NT2/D1 (cell line): ENCODE measurements around the gene ATPAF1.

Experiments used
- SUZ12 ChIP-seq: IDR thresholded peaks from 2 replicates; pipeline ENCODE4 v1.6.1; 2011; ENCODE audit not compliant: insufficient read length, insufficient read depth; ENCODE audit errors: extremely low read depth
- YY1 ChIP-seq: IDR thresholded peaks from 2 replicates; pipeline ENCODE4 v1.6.1; 2011; ENCODE audit not compliant: insufficient read length, insufficient read depth

DNA sequence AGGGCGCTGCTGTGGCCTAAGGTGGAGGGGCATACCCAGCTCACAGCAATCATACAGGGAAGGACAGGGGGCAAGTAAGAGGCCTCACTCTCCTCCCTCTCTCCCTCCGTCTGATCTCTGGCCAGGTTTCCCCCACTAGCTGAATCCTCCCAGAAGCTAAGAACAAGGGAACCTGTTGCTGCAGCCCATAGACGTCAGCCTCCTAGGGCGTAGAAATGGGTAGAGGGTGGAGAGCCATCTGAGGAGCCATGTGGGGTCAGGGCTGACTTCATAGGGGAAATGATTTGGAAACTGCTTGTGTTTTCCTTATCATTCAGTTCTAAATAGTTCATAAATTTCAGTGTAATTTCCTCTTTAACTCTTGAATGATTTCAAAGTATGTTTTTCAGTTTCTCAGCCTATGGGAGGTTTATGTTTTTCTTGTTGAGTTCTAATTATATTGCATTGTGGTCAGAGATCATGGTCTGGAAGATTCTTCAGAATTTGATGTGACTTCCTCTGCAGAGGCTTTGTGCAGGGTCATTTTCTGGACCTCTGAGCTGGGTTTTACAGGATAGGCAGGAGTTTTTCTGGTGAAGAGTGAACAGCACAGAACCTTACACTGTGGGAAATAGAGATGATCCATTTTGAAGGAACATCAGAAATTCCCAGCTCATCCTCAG is 49.3 kb downstream of the ATPAF1 start:
- TF ChIP-seq SUZ12 (no peak), YY1 (no peak)
